GM21367 (cell line): ENCODE data around the gene ROS1.

Source experiments
- ATAC-seq: cut with Tn5 transposase; IDR thresholded peaks from one replicate; pipeline ENCODE4 v1.9.1; 2021; ENCODE audit not compliant: unreplicated experiment

Gene ROS1

DNA sequence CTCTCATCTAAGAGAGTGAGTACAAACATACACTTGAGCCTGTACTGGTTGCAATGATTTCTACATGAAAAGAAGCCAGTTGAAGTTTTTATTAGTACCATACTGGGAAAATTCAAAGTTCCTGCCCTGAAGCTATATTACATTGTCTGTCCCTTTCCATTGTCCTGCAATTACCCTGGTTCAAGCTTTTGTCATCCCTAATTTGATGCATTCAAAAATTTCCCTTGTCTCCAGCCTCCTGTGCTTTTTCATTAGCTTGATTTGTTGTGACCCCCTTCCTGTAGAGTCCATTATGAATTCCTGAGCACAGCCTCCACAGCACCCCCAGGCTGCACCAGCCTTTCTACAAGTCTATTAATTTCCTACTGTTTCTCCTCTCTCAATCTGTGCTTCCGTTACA is 114.0 kb downstream of the ROS1 start:
- ATAC-seq = no peak

DNA sequence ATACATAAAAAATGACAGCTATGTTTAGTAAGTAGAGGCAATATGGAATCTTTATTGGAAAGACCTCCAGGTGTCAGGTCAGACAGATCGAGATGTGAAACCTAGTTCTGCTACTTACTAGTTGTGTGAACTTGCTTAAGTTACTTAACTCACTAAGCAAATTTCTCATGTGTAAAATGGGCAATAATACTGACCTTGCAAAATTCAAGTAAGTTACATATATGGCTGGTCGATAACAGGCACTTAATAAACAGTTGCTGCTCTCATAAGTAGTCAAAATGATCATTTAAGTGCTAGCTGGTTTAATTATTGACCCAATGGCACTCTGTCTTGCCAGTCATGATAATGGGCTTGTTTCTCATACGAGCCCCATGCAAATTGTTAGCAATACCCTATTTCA is 114.4 kb downstream of the ROS1 start:
- no peak for ATAC-seq

DNA sequence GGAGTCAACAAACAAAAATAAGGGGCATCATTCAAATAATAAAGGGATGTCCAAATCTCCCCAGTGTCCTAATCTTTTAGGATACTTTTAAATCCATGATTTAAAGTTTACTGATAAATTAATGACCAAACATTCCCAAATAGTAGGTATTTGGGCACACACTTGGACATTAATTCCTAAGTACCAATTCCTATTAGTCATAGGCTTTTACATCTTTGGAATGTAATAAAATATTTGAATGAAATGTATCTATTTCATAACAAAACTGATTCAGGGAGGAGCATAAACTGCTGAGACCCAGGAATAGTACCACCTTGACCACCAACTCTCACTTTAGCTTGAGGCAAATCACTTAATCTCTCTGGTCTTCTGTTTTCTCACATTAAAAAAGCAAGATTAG is 116.1 kb downstream of the ROS1 start:
- no peak for ATAC-seq

DNA sequence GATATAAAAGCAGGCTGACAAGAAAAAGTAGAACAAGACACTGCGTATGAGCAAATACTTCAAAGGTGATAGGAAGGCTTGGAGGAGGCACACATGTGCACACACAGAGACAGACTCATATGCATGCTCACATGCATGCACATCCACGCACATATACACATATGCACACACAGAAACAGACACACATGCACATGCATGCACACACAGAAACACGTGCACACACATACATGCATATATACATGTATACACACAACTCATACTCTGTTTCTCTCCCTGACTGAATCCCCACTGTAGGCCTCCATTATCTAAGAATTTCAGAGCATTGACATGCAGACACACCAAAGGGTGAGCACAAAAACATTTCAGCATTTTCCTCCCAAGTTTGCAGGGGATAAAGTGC is 116.7 kb downstream of the ROS1 start:
- no peak for ATAC-seq

DNA sequence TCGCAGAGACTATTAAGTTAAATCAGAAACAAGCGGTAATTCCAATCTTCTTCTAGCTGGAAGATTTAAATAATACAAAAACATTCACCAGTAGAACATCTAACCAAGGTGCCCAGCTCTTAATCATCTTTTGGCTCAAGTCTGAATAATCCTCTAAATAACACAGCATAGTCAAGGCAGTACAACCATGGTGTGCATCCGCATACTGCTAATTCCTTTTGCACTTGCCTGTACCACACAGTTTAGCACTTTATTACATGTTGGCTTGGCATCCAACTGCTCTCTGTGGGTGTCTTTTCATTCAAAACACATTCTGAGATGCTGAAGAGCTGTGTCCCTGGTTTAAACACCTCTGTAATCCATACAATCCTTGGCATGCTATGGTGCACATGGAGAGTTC is 118.1 kb downstream of the ROS1 start:
- ATAC-seq = no peak

DNA sequence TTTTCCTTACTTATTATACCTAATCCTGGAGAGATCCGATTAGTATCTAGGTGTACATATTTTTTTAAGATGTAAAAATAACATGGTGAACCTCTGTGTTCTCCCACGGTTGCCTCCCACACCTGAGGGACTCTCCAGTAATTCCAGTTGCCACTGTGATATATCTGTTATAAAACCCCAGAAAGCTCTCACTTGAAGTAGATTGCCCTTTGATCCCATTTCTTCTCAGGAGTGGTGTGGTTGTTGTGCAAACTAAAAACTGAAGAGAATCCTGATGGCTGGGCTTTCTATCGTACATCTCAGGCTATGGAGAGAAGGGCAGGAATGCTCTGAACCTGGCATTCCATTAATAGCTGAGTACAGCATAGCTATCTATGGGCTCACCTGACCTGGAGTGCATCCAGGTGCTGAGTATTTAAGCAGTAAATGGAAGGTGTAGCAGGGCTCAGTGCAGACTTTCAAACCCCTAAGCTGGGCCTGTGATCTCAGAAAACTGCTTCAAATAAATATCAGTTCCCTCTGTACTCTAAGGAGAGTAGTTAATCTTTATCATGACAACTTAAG is 119.4 kb downstream of the ROS1 start:
- ATAC-seq = no peak

DNA sequence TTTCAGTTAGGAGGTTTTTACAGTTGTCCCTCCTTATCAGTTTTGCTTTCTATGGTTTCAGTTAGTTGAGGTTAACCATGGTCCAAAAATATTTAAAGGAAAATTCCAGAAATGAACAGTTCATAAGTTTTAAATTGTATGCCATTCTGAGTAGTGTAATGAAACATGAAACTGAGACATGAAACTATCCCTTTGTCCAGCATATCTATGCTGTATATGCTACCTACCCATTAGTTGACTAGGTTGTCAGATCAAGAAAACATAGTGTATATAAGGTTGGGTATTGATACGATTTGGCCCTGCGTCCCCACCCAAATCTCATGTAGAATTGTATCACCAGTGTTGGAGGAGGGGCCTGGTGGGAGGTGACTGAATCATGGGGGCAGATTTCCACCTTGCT is 121.3 kb downstream of the ROS1 start:
- ATAC-seq = no peak

DNA sequence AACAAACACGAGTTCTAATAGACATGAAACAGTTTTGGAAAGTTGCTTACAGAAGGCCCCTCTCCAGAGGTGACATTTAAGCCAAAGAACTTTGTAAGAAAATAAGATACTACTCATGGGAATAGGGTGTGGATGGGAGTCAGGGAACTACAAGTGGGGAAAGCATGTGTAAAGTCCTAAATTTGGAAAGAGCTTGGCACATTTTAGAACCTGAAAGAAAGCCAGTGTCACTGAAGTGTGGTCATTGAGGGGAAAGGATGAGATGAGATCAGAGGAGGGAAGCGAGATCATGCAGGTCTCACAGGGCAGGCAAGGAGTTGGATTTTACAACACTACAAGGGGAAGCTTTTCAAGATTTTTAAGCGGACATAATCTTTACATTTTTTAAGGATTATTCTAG is 122.4 kb downstream of the ROS1 start:
- no peak for ATAC-seq

DNA sequence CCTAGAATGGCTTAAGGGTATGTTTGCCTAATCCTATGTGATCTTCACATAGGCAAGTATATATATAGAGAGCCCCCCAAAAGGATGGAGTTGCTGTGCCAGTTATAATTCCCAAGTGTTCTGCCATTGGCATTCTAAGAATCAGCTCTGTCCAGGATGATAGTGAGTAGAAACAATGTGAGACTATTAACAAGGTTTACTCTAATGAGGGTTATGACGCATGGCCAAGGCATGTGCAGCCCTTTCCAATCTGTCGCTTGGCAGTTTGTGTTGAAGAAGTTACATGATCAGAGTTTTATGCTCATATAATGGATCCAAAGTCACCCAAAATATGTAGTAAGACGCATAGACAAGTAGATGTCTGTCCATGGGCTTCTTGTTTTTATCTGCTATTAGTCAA is 126.8 kb downstream of the ROS1 start:
- no peak for ATAC-seq

DNA sequence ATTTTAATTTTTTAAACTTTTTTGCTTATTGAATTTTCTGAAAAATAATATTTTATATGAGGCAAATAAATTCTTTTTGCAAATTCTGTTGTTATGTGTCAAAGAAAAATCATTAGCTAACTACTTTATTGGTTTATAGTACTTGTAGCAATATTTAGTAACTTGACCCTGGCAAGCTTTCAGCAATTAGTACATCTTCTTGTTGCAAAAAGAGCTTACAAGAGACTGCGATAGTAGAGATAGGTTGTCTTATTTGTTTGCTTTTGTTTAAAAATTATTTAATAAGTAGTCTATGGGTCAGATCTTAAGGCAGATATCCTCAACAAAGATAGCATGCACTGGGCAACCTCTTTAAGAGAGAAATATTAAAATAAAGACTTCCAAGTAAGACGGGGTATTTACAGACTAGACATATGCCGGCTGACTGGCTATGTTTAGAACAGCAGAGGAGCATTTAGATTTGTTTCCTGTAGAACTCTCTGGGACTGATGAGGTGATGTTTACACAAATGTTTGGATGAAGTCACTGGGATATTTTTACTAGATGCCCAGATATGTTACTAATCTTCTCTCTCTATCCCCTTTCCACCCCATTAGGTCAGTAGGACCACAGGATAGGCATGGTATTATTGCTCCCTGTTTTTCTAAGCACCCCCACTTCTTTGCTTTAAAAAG is 135.4 kb downstream of the ROS1 start:
- no peak for ATAC-seq

DNA sequence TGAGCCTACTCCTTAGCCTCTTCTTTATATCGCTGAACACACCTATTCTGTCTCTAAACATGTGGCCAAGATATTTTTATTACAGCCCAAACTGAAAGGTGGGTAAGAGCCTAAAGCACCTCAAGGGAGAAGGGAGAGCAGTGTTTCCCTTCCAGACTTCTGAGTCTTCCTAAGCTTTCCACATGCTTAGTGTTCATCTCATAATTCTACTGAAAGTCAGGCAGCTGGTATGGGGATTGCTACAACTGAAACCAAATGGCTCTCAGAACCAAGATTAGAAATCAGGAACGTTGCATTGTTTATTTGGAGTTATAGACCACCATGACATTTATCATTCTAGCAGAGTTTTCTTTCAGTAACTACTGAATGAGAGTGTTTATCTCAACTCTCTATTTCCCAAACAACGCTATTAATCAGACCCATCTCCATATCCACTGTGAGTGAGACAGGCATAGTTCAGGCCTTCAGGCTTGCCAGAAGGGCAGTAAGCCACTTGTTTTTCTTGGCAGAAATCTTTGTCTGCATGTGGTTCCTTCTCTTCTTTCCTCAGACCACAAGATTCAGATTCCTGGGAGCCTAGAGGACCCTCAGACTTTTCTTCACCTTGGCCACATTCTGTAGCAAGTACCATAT is 137.5 kb downstream of the ROS1 start:
- no peak for ATAC-seq

DNA sequence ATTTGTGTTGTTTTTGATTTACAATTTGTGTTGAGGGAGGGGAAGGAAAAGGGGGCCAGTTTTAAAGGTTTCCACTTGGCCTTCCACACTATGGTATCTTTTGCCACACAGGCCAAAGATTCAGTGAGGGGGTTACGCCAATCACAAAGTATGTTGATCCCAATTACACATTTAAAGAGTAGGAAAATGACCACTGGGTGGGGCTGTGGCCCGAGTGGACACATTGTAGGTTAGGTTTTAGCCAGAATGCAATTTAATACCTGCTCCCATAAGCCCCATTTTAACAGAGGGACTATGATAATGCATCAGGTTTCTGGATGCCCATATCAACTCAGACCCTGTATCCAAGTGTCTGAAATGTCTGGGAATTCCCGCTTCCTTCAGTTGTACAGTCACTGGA is 144.8 kb downstream of the ROS1 start:
- no peak for ATAC-seq

DNA sequence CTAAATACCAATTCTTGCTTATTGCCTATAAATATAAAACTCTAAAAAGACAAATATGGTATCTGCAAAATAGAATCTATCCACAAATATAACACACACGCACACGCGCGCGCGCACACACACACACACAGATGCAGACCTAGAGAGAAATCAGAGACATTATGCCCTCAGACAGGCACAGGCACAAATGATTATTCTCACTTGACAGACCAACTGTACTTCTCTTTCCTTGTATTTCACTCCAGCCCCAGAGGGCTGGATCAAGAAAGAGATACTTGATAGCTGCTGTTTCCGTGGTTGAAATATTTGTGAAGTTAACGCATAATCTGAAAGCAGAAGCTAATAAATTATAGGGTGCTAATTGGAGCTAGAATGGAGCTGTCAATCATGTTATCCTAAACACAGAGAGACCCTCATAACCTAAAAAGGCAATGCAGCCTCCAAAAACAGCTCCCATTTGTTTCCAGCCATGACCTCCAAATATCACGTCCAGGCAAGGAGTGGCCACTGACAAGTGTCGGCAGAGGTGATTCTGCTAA is 148.9 kb downstream of the ROS1 start:
- ATAC-seq = no peak

DNA sequence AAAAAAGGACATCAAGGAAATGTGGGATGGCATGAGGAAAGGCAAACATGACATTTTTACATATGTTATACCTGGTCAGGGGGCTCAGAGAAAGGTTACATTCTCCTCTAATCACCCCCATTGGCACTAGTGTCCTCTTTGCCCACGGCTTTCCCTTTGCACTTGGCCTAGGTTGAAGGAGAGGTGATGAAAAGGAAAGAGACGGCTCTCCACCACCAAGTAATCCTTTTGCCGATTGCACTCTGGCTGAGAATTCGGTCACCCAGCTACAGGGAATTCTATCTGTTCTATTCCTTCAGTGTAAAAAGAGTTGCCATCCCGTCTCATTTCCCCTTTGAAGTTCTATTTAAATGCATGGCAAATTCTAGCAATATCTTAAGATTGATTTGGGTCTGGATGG is 150.0 kb downstream of the ROS1 start:
- ATAC-seq = no peak

DNA sequence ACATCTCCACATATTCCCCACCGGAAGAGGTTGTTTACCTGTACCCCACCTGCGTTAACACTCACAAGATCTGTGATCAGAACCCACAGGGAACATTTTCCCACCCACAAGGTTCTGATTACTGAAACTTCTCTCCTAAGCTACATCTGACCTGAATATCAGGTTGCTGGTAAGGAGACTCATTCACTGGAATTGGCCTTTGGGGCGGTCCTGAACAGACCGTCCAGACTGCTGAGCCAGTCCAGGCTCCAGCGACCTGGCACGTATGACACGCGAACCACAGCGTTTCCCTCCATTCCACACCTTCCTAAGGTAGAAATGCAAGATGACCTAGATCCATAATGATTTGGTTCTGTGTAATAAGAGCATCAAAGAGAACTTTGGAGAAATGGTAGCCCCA is 150.5 kb downstream of the ROS1 start:
- ATAC-seq = no peak

DNA sequence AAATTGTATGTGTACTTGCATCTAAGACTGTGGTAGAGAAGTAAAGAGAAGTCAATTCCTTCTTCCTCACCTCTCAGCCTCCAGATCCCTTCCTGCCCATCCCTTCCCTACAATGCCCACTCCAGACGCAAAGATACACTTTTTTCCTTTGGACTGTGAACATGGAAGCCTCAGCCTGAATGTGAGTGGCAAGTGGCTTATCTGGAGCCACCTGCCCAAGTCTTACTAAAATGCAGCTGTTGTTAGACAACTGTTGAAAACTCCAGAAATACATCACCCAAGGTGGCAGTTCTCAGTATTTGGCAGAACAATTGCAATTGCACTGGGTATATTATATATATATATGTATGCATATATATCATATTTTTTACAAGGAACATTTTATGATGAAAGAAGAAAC is 152.9 kb downstream of the ROS1 start:
- ATAC-seq = no peak

DNA sequence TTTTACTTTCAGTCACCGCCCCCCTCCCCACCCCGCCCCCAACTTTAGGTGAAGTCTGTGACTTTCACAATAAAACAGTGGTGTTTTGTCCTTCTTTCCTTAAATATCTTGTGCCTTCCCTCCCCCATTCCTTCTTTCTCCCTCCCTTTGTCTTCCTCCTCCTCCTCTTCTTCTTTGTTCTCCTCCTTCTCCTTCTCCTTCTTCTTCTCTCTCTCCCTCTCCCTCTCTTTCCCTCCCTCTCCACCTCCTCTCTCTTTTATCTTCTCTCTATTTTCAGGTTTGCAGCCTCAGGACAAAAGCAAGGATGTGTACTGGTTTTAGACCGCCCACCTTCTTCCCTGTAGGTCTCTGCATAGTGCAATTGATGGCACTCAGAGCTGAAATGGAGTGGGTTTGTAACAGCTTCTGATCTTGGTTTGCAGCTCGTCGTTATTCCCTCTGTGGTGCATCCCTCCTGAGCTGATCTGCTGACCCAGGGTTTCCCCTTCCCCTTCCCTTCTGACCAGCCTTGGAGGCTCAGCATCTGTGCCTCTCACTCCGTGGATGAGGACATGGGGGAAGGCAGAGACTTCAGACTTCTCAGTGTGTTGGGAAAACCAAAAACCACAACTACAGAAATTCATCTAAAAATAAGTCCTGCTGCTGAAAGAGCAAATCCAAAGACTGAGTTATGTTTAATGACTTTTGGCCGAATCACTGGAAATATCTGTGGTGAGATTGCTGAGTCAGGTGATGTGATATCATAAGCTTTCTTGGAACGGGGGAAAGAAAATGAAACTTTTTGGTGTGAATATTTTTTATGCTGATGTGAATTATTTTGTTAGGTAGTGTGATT is 153.5 kb downstream of the ROS1 start:
- ATAC-seq = no peak

DNA sequence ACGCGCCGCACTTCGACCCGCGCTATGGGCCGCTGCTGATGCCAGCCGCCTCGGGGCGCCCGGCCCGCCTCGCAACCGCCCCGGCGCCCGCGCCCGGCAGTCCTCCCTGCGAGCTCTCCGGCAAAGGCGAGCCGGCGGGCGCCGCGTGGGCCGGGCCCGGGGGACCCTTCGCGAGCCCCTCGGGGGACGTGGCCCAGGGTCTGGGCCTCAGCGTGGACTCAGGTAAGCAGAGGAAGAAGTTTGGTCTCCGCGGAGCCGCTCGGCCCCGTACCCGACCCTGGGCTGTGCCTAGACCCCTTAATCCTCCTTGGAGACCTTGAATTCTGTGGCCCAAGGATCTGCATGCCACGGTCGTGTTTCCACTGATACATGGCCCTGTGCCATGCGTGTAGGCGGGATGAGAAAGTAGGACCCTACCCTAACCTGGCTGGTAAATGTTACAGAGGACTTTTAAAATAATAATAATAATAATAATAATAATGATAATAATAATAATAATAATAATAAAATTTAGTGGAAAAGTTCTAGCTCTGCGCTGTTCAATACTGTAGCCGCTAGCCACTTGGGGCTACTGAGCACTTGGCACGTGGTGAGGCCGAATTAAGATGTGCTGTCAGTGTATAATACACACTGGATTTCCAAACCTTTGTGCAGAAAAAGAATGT is 154.8 kb downstream of the ROS1 start:
- no peak for ATAC-seq

DNA sequence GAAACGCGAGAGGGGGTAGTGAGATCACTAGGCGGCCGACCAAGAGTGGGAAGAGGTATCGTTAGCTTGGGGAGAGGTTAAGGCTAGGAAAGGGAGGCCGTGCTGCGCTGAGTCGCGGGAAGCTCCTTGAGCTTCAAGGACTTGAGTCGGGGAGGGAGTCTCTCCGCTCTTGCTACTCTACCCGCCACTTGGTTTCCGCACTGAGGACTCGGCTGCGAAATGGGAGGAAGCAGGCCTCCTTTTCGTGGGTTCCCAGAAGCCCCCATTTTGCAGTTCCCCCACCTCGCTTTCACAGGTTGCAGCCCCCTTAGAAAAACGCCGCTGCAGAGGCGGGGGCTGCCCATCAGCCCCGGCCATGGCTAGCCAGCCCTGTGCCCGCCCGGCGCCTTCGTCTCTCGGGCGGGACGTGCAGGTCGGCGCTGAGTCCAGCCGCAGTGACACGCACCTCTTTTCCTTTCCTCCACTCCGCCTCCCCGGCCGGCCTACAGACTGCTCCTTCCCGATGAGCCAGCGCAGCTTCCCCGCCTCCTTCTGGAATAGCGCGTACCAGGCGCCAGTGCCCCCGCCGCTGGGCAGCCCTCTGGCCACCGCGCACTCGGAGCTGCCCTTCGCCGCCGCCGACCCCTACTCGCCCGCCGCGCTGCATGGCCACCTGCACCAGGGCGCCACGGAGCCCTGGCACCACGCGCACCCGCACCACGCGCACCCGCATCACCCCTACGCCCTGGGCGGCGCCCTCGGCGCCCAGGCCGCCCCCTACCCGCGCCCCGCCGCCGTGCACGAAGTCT is 155.5 kb downstream of the ROS1 start:
- no peak for ATAC-seq

DNA sequence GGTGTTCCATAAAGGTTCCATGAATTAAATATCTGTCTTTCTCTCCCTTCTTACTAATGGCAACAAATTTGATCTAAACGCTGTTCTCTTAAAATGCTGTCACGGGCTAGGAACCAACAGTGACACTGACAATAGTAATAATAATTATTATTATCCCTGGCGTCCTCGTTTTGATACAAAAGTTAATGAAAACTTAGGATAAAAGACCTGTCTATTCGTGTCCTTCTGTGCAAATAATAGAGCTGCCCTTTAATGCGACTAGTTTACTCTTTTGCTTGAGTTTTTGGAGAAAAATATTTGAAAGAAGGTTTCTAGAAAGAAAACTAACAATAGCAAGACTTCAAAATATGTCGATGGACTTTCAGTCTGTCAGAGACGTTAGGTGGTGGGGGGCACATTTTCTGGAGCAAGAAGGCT is 156.1 kb downstream of the ROS1 start:
- no peak for ATAC-seq
